ENCODE data around the gene INO80B. TPM values are rescaled to one million over a fixed set of nuclear protein-coding genes. Genes with fewer than 3 reads are reported as not detected.
"Not testable (repeated sequence)": the region's sequence is repeated elsewhere in the genome, so short reads cannot be mapped to it uniquely, and the experiment has no call there.

The INO80B gene
- total RNA-seq, 1 donor from 2014 or later: 18.0 TPM

GRCh38 chr2:74471332-74472065 is 16.6 kb downstream of the INO80B start:
- no peak for DNase-seq (ENCODE audit: low spot score)
- intact Hi-C loops (cut with DNase I): no loop called here

GRCh38 chr2:74472086-74472944 is 17.4 kb downstream of the INO80B start, which contains the start of gene MRPL53:
Gene MRPL53 (minus strand): TSS chr2:74472680. CDS start chr2:74472660, 20 bp downstream.
- intact Hi-C loops (cut with DNase I): no loop called here
- DNase-seq (ENCODE audit: low spot score): peak; percentile 97

GRCh38 chr2:74472945-74473258 is 18.0 kb downstream of the INO80B start:
- intact Hi-C loops (cut with DNase I): no loop called here
- DNase-seq (ENCODE audit: low spot score): no peak

GRCh38 chr2:74474481-74474880 is 19.6 kb downstream of the INO80B start:
- intact Hi-C loops (cut with DNase I): no loop called here
- no peak for DNase-seq (ENCODE audit: low spot score)

GRCh38 chr2:74474899-74475298 is 20.0 kb downstream of the INO80B start:
- DNase-seq (ENCODE audit: low spot score): no peak
- intact Hi-C loops (cut with DNase I): no loop called here

GRCh38 chr2:74481431-74481830 is 26.5 kb downstream of the INO80B start:
- intact Hi-C loops (cut with DNase I): no loop called here
- DNase-seq (ENCODE audit: low spot score): no peak

GRCh38 chr2:74481961-74482800 is 27.3 kb downstream of the INO80B start:
- intact Hi-C loops (cut with DNase I): loop anchor here (1.0 kb wide), 1 partner anchor 47 kb away; the partner anchor contains the start of genes AUP1 and HTRA2
- no peak for DNase-seq (ENCODE audit: low spot score)

GRCh38 chr2:74482801-74483674 is 28.2 kb downstream of the INO80B start, which contains the start of the genes CCDC142 and TTC31:
Gene CCDC142 (minus strand): TSS chr2:74482998. CDS start chr2:74482837, 161 bp downstream.
Gene TTC31 (plus strand): TSS chr2:74483081. CDS start chr2:74483096, 15 bp downstream.
- peak; percentile 97 for DNase-seq (ENCODE audit: low spot score)
- intact Hi-C loops (cut with DNase I): loop anchor here (1.0 kb wide), 3 partner anchors 29 to 104 kb away; partner anchors contain the start of genes AUP1 and HTRA2

- DNase-seq (ENCODE audit: low spot score): not testable (repeated sequence)
- intact Hi-C loops (cut with DNase I): loop anchor here (1.0 kb wide), 2 partner anchors 29 to 104 kb away; no protein-coding TSS in a partner anchor
Observed at GRCh38 chr2:74483675-74484164, 28.8 kb downstream of the INO80B start.

GRCh38 chr2:74486141-74486540 is 31.3 kb downstream of the INO80B start:
- DNase-seq (ENCODE audit: low spot score): no peak
- intact Hi-C loops (cut with DNase I): no loop called here

- intact Hi-C loops (cut with DNase I): no loop called here
Observed at GRCh38 chr2:74488643-74489481, 34.0 kb downstream of the INO80B start.

GRCh38 chr2:74489906-74490305 is 35.0 kb downstream of the INO80B start:
- no peak for DNase-seq (ENCODE audit: low spot score)
- intact Hi-C loops (cut with DNase I): no loop called here

More at GRCh38 chr2:74488643-74489481, 34.0 kb downstream of the INO80B start:
- no peak for DNase-seq (ENCODE audit: low spot score)

GRCh38 chr2:74491648-74492544 is 37.0 kb downstream of the INO80B start:
- no peak for DNase-seq (ENCODE audit: low spot score)
- intact Hi-C loops (cut with DNase I): no loop called here

- intact Hi-C loops (cut with DNase I): no loop called here
- no peak for DNase-seq (ENCODE audit: low spot score)
Observed at GRCh38 chr2:74493546-74493945, 38.7 kb downstream of the INO80B start.

GRCh38 chr2:74495440-74495839 is 40.6 kb downstream of the INO80B start:
- no peak for DNase-seq (ENCODE audit: low spot score)
- intact Hi-C loops (cut with DNase I): no loop called here

GRCh38 chr2:74496997-74497776 is 42.3 kb downstream of the INO80B start:
- DNase-seq (ENCODE audit: low spot score): no peak
- intact Hi-C loops (cut with DNase I): no loop called here

Data from cardiac septum (tissue), 1 donor.